Lower leg skin (tissue), 4 donors: ENCODE measurements around the gene CACNG1. TPM values are rescaled to one million over a fixed set of nuclear protein-coding genes. Genes with fewer than 3 reads are reported as not detected.
A peak's percentile ranks its signal among the peaks of the same experiment; 100 is the strongest.

Experiments used
- DNase-seq, 2 donors: peaks; one replicate each; pipeline ENCODE4 v3.0.0-alpha.2; 2019; ENCODE audit warnings: low spot score in 2 of 2
- H3K4me3 ChIP-seq: fragments of 200-600 bp; sonication (generic); 2 replicates; pipeline ENCODE4 v1.5.1; 2017; ENCODE audit warnings: mild to moderate bottlenecking, low read depth; ENCODE audit not compliant: poor library complexity, severe bottlenecking
- CTCF ChIP-seq, 3 donors: fragments of 450-650 bp; IDR thresholded peaks; one replicate each; pipeline ENCODE4 v1.5.1; 2016; ENCODE audit warnings: antibody characterized with exemption in 3 of 3, mild to moderate bottlenecking in 3 of 3, moderate library complexity in 2 of 3
- POLR2A ChIP-seq, 2 donors: fragments of 450-650 bp; IDR thresholded peaks; one replicate each; pipeline ENCODE4 v1.6.1; 2016 to 2017; ENCODE audit warnings: antibody characterized with exemption in 2 of 2, mild to moderate bottlenecking in 1 of 2, moderate library complexity in 1 of 2
- WGBS, 2 donors: methylation state at CpG; one replicate each; pipeline ENCODE4 v1.1.5; 2018; 5-methylcytosine and 5-hydroxymethylcytosine counted together
- intact Hi-C: fragments of 100-400 bp; cut with DNase I; formaldehyde crosslinking; loops from one replicate; pipeline ENCODE4 v1.15.0; 2023; ENCODE audit warnings: low total_unique reads
- total RNA-seq, 4 donors: library from RNA; depleted of rRNA; stranded (reverse); fragments of >200 nt; gene quantifications; one replicate each; pipeline ENCODE4 v1.1.0, GENCODE V29; 2016

Gene CACNG1
- total RNA-seq, 4 donors from 2014 or later: not detected

GRCh38 chr17:67058036-67058435 lies 13.7 kb downstream of the CACNG1 start:
- TF ChIP-seq POLR2A (IDR thresholded peaks at IDR 0.05) (no peak), CTCF (IDR thresholded peaks at IDR 0.05) (no peak)
- H3K4me3 ChIP-seq: no peak overlapping the region
- peak in 1 of 2 donors; percentile 56 for DNase-seq
- 93 to 98% methylated on average over 8 of the region's 8 CpGs for WGBS, 2 donors
- intact Hi-C loops: no loop called here

GRCh38 chr17:67059372-67059771 lies 15.0 kb downstream of the CACNG1 start:
- TF ChIP-seq POLR2A (IDR thresholded peaks at IDR 0.05): no peak
- no peak for TF ChIP-seq CTCF (IDR thresholded peaks at IDR 0.05)
- intact Hi-C loops: no loop called here
- H3K4me3 ChIP-seq: no peak overlapping the region
- DNase-seq: peak in 1 of 2 donors; percentile 18
- WGBS, 2 donors: 76 to 84% methylated on average over 6 of the region's 6 CpGs

GRCh38 chr17:67063141-67063540 lies 18.8 kb downstream of the CACNG1 start:
- no peak for DNase-seq
- intact Hi-C loops: no loop called here
- WGBS, 2 donors: 74 to 86% methylated on average over 6 of the region's 6 CpGs
- H3K4me3 ChIP-seq: no peak overlapping the region
- TF ChIP-seq CTCF (IDR thresholded peaks at IDR 0.05) (no peak), POLR2A (IDR thresholded peaks at IDR 0.05) (no peak)

GRCh38 chr17:67066717-67067116 lies 22.4 kb downstream of the CACNG1 start:
- DNase-seq: no peak
- TF ChIP-seq POLR2A (IDR thresholded peaks at IDR 0.05) (no peak), CTCF (IDR thresholded peaks at IDR 0.05) (no peak)
- H3K4me3 ChIP-seq: no peak overlapping the region
- 55 to 65% methylated on average over 2 of the region's 2 CpGs for WGBS, 2 donors
- intact Hi-C loops: no loop called here

- WGBS, 2 donors: 88 to 89% methylated on average over 13 of the region's 13 CpGs
- no peak for TF ChIP-seq CTCF (IDR thresholded peaks at IDR 0.05)
- TF ChIP-seq POLR2A (IDR thresholded peaks at IDR 0.05): no peak
- H3K4me3 ChIP-seq: no peak overlapping the region
- DNase-seq: no peak
- intact Hi-C loops: no loop called here
Observed at GRCh38 chr17:67067571-67068482, 23.5 kb downstream of the CACNG1 start.
